ENCODE data around the gene SWI5.

GRCh38 chr9:128293091-128293490 is 17.0 kb downstream of the SWI5 start:
- no peak for TF ChIP-seq CTCF (IDR thresholded peaks at IDR 0.05; ENCODE audit: insufficient read depth, low read length, poor library complexity, severe bottlenecking)
- TF ChIP-seq EZH2phosphoT487 (conservative IDR thresholded peaks at IDR 0.05; ENCODE audit: low read length): no peak
